Measurements from ENCODE around the gene CFAP68. TPM values are rescaled to one million over a fixed set of nuclear protein-coding genes. Genes with fewer than 3 reads are reported as not detected.

The CFAP68 gene, protein sequence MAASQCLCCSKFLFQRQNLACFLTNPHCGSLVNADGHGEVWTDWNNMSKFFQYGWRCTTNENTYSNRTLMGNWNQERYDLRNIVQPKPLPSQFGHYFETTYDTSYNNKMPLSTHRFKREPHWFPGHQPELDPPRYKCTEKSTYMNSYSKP
- total RNA-seq, result 3.0 and 6.0 TPM in 2 replicates

GRCh38 chr11:111878849-111879636 lies at the start of gene CFAP68, which contains the start of gene FDXACB1:
Gene CFAP68, plus strand, starts transcription at chr11:111879541. Its CDS starts 20 bp downstream, at chr11:111879561.
Gene FDXACB1, minus strand, starts transcription at chr11:111879165. Its CDS starts 33 bp downstream, at chr11:111879132.

GRCh38 chr11:111870886-111871692 lies 8.3 kb upstream of the CFAP68 start, which contains the start of gene ALG9:
Gene ALG9, minus strand, starts transcription at chr11:111871581. Its CDS starts 99 bp downstream, at chr11:111871482.

GRCh38 chr11:111911563-111912401 lies 32.4 kb downstream of the CFAP68 start, which contains the start of gene CRYAB:
Gene CRYAB, minus strand, starts transcription at chr11:111911770. Its CDS starts 46 bp downstream, at chr11:111911724.

GRCh38 chr11:111912535-111912934 lies 33.2 kb downstream of the CFAP68 start, which contains the start of gene HSPB2:
Gene HSPB2, plus strand, starts transcription at chr11:111912734. Its CDS starts 96 bp downstream, at chr11:111912830.

DNA sequence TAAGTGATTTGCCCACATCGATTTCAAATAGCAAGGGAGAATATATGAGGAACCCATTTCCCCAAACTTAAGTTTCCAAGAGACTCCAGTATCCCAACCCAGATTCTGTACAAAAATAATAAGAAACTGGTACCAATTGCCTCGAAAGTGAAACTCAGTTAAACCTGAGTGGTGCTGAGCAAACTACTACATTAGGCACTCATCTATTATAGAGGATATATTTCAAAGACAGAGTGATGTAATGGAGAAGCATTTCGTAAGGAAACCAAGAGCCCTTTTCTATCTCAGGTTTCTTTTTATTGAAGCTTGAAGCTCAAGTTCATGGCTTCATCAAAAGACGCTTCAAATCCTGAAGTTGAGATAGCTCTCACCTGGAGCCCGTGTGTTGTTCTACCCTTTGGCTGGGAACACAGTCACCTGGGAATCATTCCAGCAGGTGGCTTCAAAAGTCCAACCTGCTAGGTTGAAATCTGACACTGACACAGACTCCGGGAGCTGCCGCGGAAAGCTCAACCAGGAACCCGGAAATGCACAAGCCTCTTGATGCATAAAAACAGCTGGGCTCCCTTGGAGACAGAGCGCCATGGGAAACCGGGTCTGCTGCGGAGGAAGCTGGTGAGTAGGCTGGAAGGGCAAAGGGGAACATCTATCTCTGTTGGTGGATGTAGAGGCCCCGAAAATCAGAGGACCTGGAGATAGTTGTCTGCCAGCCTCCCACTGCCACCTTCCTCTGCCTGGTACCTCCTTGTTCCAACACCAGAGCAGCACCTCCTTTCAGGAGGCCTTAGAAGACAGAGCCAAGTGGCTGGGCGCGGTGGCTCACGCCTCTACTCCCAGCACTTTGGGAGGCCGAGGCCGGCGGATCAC lies 39.3 kb downstream of the CFAP68 start, which contains the start of gene C11orf52:
C11orf52 (plus strand) TSS at position 524 of the 867 bp plus-strand sequence; CDS start at position 584, 60 bp downstream.

Other genes with a start within 250 kb of the CFAP68 start
- 41.3 and 57.9 TPM in 2 replicates for gene PPP2R1B, start 113.2 kb upstream of the CFAP68 start, total RNA-seq
- gene ALG9, start 8.0 kb upstream of the CFAP68 start, total RNA-seq, result 19.3 and 22.9 TPM in 2 replicates
- gene FDXACB1, start 376 bp upstream of the CFAP68 start, total RNA-seq, result 1.7 and 2.4 TPM in 2 replicates
- gene CRYAB, start 32.2 kb downstream of the CFAP68 start, total RNA-seq, result 0.26 and 0.33 TPM in 2 replicates
- not detected in 2 replicates for gene HSPB2, start 33.2 kb downstream of the CFAP68 start, total RNA-seq
- gene C11orf52, start 39.4 kb downstream of the CFAP68 start, total RNA-seq, result 0.52 and 0.54 TPM in 2 replicates
- gene DIXDC1, start 57.8 kb downstream of the CFAP68 start, total RNA-seq, result 2.9 and 8.5 TPM in 2 replicates
- 24.7 and 25.6 TPM in 2 replicates for gene DLAT, start 145.9 kb downstream of the CFAP68 start, total RNA-seq
- 0.33 and 0.69 TPM in 2 replicates for gene PIH1D2, start 194.5 kb downstream of the CFAP68 start, total RNA-seq
- gene NKAPD1, start 194.8 kb downstream of the CFAP68 start, total RNA-seq, result 15.0 and 20.4 TPM in 2 replicates
- 67.9 and 89.3 TPM in 2 replicates for gene TIMM8B, start 207.2 kb downstream of the CFAP68 start, total RNA-seq
- gene SDHD, start 207.3 kb downstream of the CFAP68 start, total RNA-seq, result 148 and 213 TPM in 2 replicates